Sigmoid colon (tissue), 7 donors: Measurements from ENCODE around the gene PGAP6. TPM values are rescaled to one million over a fixed set of nuclear protein-coding genes. Genes with fewer than 3 reads are reported as not detected.

ENCODE experiments used
- DNase-seq: peaks from one replicate; pipeline ENCODE4 v3.0.0-alpha.2; 2019
- H3K27ac ChIP-seq, 4 donors: fragments of 200-600 bp; sonication (generic); one replicate each; pipeline ENCODE4 v1.5.1; 2016 to 2019; ENCODE audit warnings: mild to moderate bottlenecking in 1 of 4
- H3K27me3 ChIP-seq, 3 donors: fragments of 200-600 bp; sonication (generic); one replicate each; pipeline ENCODE4 v1.5.1; 2019; ENCODE audit warnings: mild to moderate bottlenecking in 1 of 3
- H3K36me3 ChIP-seq, 4 donors: fragments of 200-600 bp; sonication (generic); one replicate each; pipeline ENCODE4 v1.5.1; 2016 to 2019
- H3K4me1 ChIP-seq, 4 donors: fragments of 200-600 bp; sonication (generic); one replicate each; pipeline ENCODE4 v1.5.1; 2017 to 2019
- H3K4me3 ChIP-seq, 4 donors: fragments of 200-600 bp; sonication (generic); one replicate each; pipeline ENCODE4 v1.5.1; 2017 to 2019; ENCODE audit warnings: mild to moderate bottlenecking in 2 of 4, moderate library complexity in 1 of 4
- H3K9me3 ChIP-seq, 4 donors: fragments of 200-600 bp in 3 of 4; sonication (generic) in 3 of 4; one replicate each; pipeline versions ENCODE4 v1.5.1 to v1.6.1; 2013 to 2019
- CTCF ChIP-seq, 4 experiments: fragments of 450-650 bp in 3 of 4; fragments of 200-600 bp in 1 of 4; IDR thresholded peaks; one replicate each; pipeline ENCODE4 v1.5.1; 2016 to 2019; ENCODE audit warnings: antibody characterized with exemption in 4 of 4, mild to moderate bottlenecking in 3 of 4, moderate library complexity in 2 of 4
- EP300 ChIP-seq, 4 donors: sonication (generic); formaldehyde crosslinking; IDR thresholded peaks; one replicate each; pipeline ENCODE4 v1.6.1; 2017; ENCODE audit warnings: antibody characterized with exemption in 4 of 4
- POLR2A ChIP-seq, 2 donors: fragments of 450-650 bp; IDR thresholded peaks; one replicate each; pipeline ENCODE4 v1.6.1; 2016; ENCODE audit warnings: antibody characterized with exemption in 2 of 2, mild to moderate bottlenecking in 2 of 2, moderate library complexity in 2 of 2
- POLR2AphosphoS5 ChIP-seq, 4 donors: sonication (generic); formaldehyde crosslinking; IDR thresholded peaks; one replicate each; pipeline ENCODE4 v1.6.1; 2017; ENCODE audit warnings: antibody characterized with exemption in 4 of 4
- WGBS, 2 donors: extraction: QIAGEN DNeasy Blood & Tissue Kit; methylation state at CpG; one replicate each; pipeline ENCODE4 v1.1.7; 2013; 5-methylcytosine and 5-hydroxymethylcytosine counted together
- intact Hi-C: fragments of 100-400 bp; cut with DNase I; formaldehyde crosslinking; loops from one replicate; pipeline ENCODE4 v1.15.1; 2023
- polyA plus RNA-seq, 3 donors: library from polyadenylated mRNA; stranded (reverse); fragments of 200-250 nt; gene quantifications; one replicate each; pipeline ENCODE4 v1.2.3, GENCODE V29; 2013
- total RNA-seq, 4 donors: library from RNA; depleted of rRNA; stranded (reverse); fragments of >200 nt; gene quantifications; one replicate each; pipeline ENCODE4 v1.1.0, GENCODE V29; 2016
- donor health status: healthy with polysubstance abuse.
- donor health status: Bipolar disorder and iron deficiency.
- donor health status: healthy.

Gene PGAP6
- total and polyA plus RNA-seq, 7 donors = 20.7 to 109 (median 26.6) TPM

- TF ChIP-seq CTCF (IDR thresholded peaks at IDR 0.05) = no peak
- no peak for TF ChIP-seq EP300 (IDR thresholded peaks at IDR 0.05)
- TF ChIP-seq POLR2AphosphoS5 (IDR thresholded peaks at IDR 0.05) = no peak
- TF ChIP-seq POLR2A (IDR thresholded peaks at IDR 0.05) = no peak
- Histone ChIP-seq H3K4me1 (peaks cover 0 to 51% (median 40%) of the 10 kb centered on the region in 4 donors), H3K9me3 (no peaks in the 10 kb centered on the region), H3K27me3 (no peaks in the 10 kb centered on the region), H3K27ac (peak overlapping the region; percentile 91 to 96 (median 93)), H3K36me3 (peaks cover 0 to 10% (median 0%) of the 10 kb centered on the region in 4 donors), H3K4me3 (peak overlapping the region in 1 of 4 donors; percentile 90)
- DNase-seq = no peak
- 69 to 74% methylated on average over 10 of the region's 10 CpGs for WGBS, 2 donors
- intact Hi-C loops = loop anchor here (2.0 kb wide), 2 partner anchors 17 to 47 kb away; partner anchors contain the start of gene AXIN1
Observed at GRCh38 chr16:400061-400591, 18.3 kb upstream of the PGAP6 start.

GRCh38 chr16:399340-400019 is 17.7 kb upstream of the PGAP6 start:
- DNase-seq = no peak
- Histone ChIP-seq H3K36me3 (peaks cover 0 to 10% (median 0%) of the 10 kb centered on the region in 4 donors), H3K27me3 (no peaks in the 10 kb centered on the region), H3K9me3 (no peaks in the 10 kb centered on the region), H3K27ac (peak overlapping the region in 3 of 4 donors; percentile 96 to 98 (median 98)), H3K4me3 (no peak overlapping the region), H3K4me1 (peaks cover 0 to 51% (median 40%) of the 10 kb centered on the region in 4 donors)
- TF ChIP-seq CTCF (IDR thresholded peaks at IDR 0.05) = no peak
- TF ChIP-seq POLR2A (IDR thresholded peaks at IDR 0.05) = no peak
- TF ChIP-seq POLR2AphosphoS5 (IDR thresholded peaks at IDR 0.05) = no peak
- no peak for TF ChIP-seq EP300 (IDR thresholded peaks at IDR 0.05)
- 83 to 87% methylated on average over 22 of the region's 22 CpGs for WGBS, 2 donors
- intact Hi-C loops = loop anchor here (2.0 kb wide), 2 partner anchors 17 to 47 kb away; partner anchors contain the start of gene AXIN1

- TF ChIP-seq CTCF (IDR thresholded peaks at IDR 0.05) (no peak), POLR2AphosphoS5 (IDR thresholded peaks at IDR 0.05) (no peak), EP300 (IDR thresholded peaks at IDR 0.05) (no peak), POLR2A (IDR thresholded peaks at IDR 0.05) (no peak)
- no peaks in the 10 kb centered on the region for H3K9me3 ChIP-seq
- no peak for DNase-seq
- WGBS, 2 donors = 82 to 87% methylated on average over 24 of the region's 24 CpGs
- peak overlapping the region in 1 of 4 donors; percentile 82 for H3K4me3 ChIP-seq
- H3K27ac ChIP-seq = peak overlapping the region; percentile 87 to 98 (median 97)
- peaks cover 0 to 10% (median 0%) of the 10 kb centered on the region in 4 donors for H3K36me3 ChIP-seq
- intact Hi-C loops = no loop called here
- peaks cover 0 to 51% (median 40%) of the 10 kb centered on the region in 4 donors for H3K4me1 ChIP-seq
- H3K27me3 ChIP-seq = no peaks in the 10 kb centered on the region
Observed at GRCh38 chr16:398561-399339, 17.0 kb upstream of the PGAP6 start.

GRCh38 chr16:397736-398332 is 16.1 kb upstream of the PGAP6 start:
- intact Hi-C loops = no loop called here
- Histone ChIP-seq H3K4me3 (peak overlapping the region; percentile 63 to 90 (median 82)), H3K27me3 (no peaks in the 10 kb centered on the region), H3K36me3 (peaks cover 0 to 10% (median 0%) of the 10 kb centered on the region in 4 donors), H3K9me3 (no peaks in the 10 kb centered on the region), H3K4me1 (peaks cover 0 to 51% (median 40%) of the 10 kb centered on the region in 4 donors), H3K27ac (peak overlapping the region; percentile 87 to 98 (median 97))
- 30 to 50% methylated on average over 29 of the region's 29 CpGs for whole genome bisulfite sequencing, 2 donors
- TF ChIP-seq CTCF (IDR thresholded peaks at IDR 0.05) (peak; percentile 49 to 79 (median 60)), EP300 (IDR thresholded peaks at IDR 0.05) (no peak), POLR2AphosphoS5 (IDR thresholded peaks at IDR 0.05) (peak in 1 of 4 donors; percentile 28)
- DNase-seq = peak; percentile 93
